ENCODE data around the gene CLDN7. TPM values are rescaled to one million over a fixed set of nuclear protein-coding genes. Genes with fewer than 3 reads are reported as not detected.

CLDN7 gene
- polyA plus RNA-seq, 1 donor (not counting 4 experiments of a cell fraction or from before 2014, with no cell fraction given): 6.3 TPM

- dilution Hi-C loops (cut with MboI; ENCODE audit: extremely low pct_ligation_motif_present, low sequenced_read_pairs): no loop called here
- H4K20me1 ChIP-seq (ENCODE audit: control insufficient read depth, extremely low read depth, insufficient read depth, low read length): no peaks in the 10 kb centered on the region
- no peaks in the 10 kb centered on the region for H3K27me3 ChIP-seq (ENCODE audit: control insufficient read depth, extremely low read depth, insufficient read depth, low read length)
- peaks cover 34% of the 10 kb centered on the region for H3K4me1 ChIP-seq (ENCODE audit: control insufficient read depth, extremely low read depth, insufficient read depth, low read length)
- peak overlapping the region; percentile 79 for H2AFZ ChIP-seq (ENCODE audit: control insufficient read depth, low read length)
- no peaks in the 10 kb centered on the region for H3K79me2 ChIP-seq (ENCODE audit: control insufficient read depth, insufficient read depth, low read length)
- FAIRE-seq (no peak), DNase-seq (ENCODE audit: low read depth, low spot score) (no peak)
- H3K9me1 ChIP-seq (ENCODE audit: control insufficient read depth, extremely low read depth, insufficient read depth, low read length): no peaks in the 10 kb centered on the region
- TF ChIP-seq CTCF (optimal IDR thresholded peaks at IDR 0.05 in 1 of 3, IDR thresholded peaks at IDR 0.05 in 1 of 3, conservative IDR thresholded peaks at IDR 0.05 in 1 of 3; ENCODE audit: extremely low read depth in 1 of 3, insufficient read depth in 2 of 3, low read length in 3 of 3) (no peak), EZH2 (IDR thresholded peaks at IDR 0.05; ENCODE audit: low read length) (no peak)
- H3K36me3 ChIP-seq (ENCODE audit: control insufficient read depth in 2 of 2, extremely low read depth in 1 of 2, insufficient read depth in 2 of 2, low read length in 2 of 2): peaks cover 3 to 28% of the 10 kb centered on the region in 2 experiments
- peak overlapping the region; percentile 40 for H3K27ac ChIP-seq (ENCODE audit: control insufficient read depth, insufficient read depth, low read length)
- H3K4me3 ChIP-seq (ENCODE audit: control insufficient read depth in 2 of 3, extremely low read depth in 1 of 3, insufficient read depth in 2 of 3, low read depth in 1 of 3, low read length in 3 of 3): peak overlapping the region; percentile 41 to 42 (median 41)
- no peaks in the 10 kb centered on the region for H3K9me3 ChIP-seq (ENCODE audit: control insufficient read depth, low read depth, low read length)
- peak overlapping the region; percentile 92 for H3K4me2 ChIP-seq (ENCODE audit: control insufficient read depth, extremely low read depth, insufficient read depth, low read depth, low read length)
- peak overlapping the region; percentile 74 for H3K9ac ChIP-seq (ENCODE audit: control insufficient read depth, extremely low read depth, insufficient read depth, low read length)
These were observed 693 bp downstream of the CLDN7 start for GRCh38 chr17:7261379-7262191.

DNA sequence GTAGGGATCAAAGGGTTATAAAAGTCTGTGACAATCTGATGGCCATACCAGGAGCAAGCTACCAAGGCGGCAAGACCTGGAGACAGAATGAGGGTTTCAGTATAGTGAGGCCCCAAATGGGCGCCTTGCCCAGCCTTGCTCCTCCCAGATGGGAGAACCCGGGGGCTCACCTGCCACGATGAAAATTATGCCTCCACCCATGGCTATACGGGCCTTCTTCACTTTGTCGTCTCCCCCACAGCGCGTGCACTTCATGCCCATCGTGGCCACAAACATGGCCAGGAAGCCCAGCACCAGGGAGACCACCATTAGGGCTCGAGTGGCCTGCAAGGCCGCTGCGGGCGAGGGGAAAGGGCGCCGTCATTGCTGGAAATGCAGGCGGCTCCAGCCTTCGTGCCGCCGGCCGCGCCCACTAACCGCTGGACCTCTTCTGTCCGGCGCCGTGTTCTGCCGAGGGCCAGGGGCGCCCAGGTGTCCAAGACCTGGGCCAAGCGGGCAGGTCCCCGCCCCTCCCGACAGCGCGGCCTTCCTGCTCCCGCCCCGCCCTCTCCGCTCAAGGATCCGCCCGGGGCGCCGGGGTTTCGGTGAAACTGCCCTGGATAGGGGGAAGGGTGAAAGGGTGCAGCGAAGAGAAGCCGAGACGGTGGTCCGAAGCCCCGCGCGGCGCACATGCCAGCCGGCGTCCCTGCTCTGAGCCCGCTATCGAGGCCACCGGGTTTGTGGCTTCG lies 1.5 kb downstream of the CLDN7 start:
- no peak for FAIRE-seq
- peak overlapping the region; percentile 79 for H2AFZ ChIP-seq (ENCODE audit: control insufficient read depth, low read length)
- dilution Hi-C loops (cut with MboI; ENCODE audit: extremely low pct_ligation_motif_present, low sequenced_read_pairs): no loop called here

More for the DNA sequence above, 1.5 kb downstream of the CLDN7 start:
- H3K27me3 ChIP-seq (ENCODE audit: control insufficient read depth, extremely low read depth, insufficient read depth, low read length): no peaks in the 10 kb centered on the region
- peak overlapping the region; percentile 92 for H3K4me2 ChIP-seq (ENCODE audit: control insufficient read depth, extremely low read depth, insufficient read depth, low read depth, low read length)
- H3K9me1 ChIP-seq (ENCODE audit: control insufficient read depth, extremely low read depth, insufficient read depth, low read length): no peaks in the 10 kb centered on the region
- H3K79me2 ChIP-seq (ENCODE audit: control insufficient read depth, insufficient read depth, low read length): no peaks in the 10 kb centered on the region
- H4K20me1 ChIP-seq (ENCODE audit: control insufficient read depth, extremely low read depth, insufficient read depth, low read length): no peaks in the 10 kb centered on the region
- H3K27ac ChIP-seq (ENCODE audit: control insufficient read depth, insufficient read depth, low read length): peak overlapping the region; percentile 40
- TF ChIP-seq EZH2 (IDR thresholded peaks at IDR 0.05; ENCODE audit: low read length): no peak
- TF ChIP-seq CTCF (optimal IDR thresholded peaks at IDR 0.05 in 1 of 3, IDR thresholded peaks at IDR 0.05 in 1 of 3, conservative IDR thresholded peaks at IDR 0.05 in 1 of 3; ENCODE audit: extremely low read depth in 1 of 3, insufficient read depth in 2 of 3, low read length in 3 of 3): no peak
- peaks cover 34% of the 10 kb centered on the region for H3K4me1 ChIP-seq (ENCODE audit: control insufficient read depth, extremely low read depth, insufficient read depth, low read length)
- no peak for DNase-seq (ENCODE audit: low read depth, low spot score)
- peak overlapping the region; percentile 41 to 42 (median 41) for H3K4me3 ChIP-seq (ENCODE audit: control insufficient read depth in 2 of 3, extremely low read depth in 1 of 3, insufficient read depth in 2 of 3, low read depth in 1 of 3, low read length in 3 of 3)
- H3K9me3 ChIP-seq (ENCODE audit: control insufficient read depth, low read depth, low read length): no peaks in the 10 kb centered on the region
- peak overlapping the region; percentile 74 for H3K9ac ChIP-seq (ENCODE audit: control insufficient read depth, extremely low read depth, insufficient read depth, low read length)
- H3K36me3 ChIP-seq (ENCODE audit: control insufficient read depth in 2 of 2, extremely low read depth in 1 of 2, insufficient read depth in 2 of 2, low read length in 2 of 2): peaks cover 4 to 31% of the 10 kb centered on the region in 2 experiments
